B cell (primary cell): Measurements from ENCODE around the gene ANKRD23. TPM values are rescaled to one million over a fixed set of nuclear protein-coding genes. Genes with fewer than 3 reads are reported as not detected.
"Not testable (repeated sequence)": the region's sequence is repeated elsewhere in the genome, so short reads cannot be mapped to it uniquely, and the experiment has no call there.

Experiments
- ATAC-seq: fragments of 200-7000 bp; cut with Tn5 transposase; one replicate; pipeline ENCODE4 v1.10.0; 2021; ENCODE audit warnings: low read depth, mild to moderate bottlenecking, moderate number of reproducible peaks, moderate library complexity
- CTCF ChIA-PET: fragments of 350-600 bp; sonication (Branson Sonifier 250); formaldehyde crosslinking; loops from one replicate; lab custom pipeline; 2021; ENCODE audit warnings: antibody characterized with exemption, inconsistent platforms; lab: Charles Lee
- POLR2A ChIA-PET: fragments of 350-600 bp; sonication (Branson Sonifier 250); formaldehyde crosslinking; loops from one replicate; lab custom pipeline; 2021; ENCODE audit warnings: antibody characterized with exemption; lab: Charles Lee
- DNase-seq: peaks from one replicate; pipeline ENCODE4 v3.0.0; 2013
- H2AFZ ChIP-seq: 2 replicates; pipeline ENCODE4 v1.6.1; 2012; ENCODE audit warnings: mild to moderate bottlenecking, low read depth, low read length; ENCODE audit not compliant: insufficient read depth, poor library complexity, severe bottlenecking
- H3K27ac ChIP-seq, 2 donors: 1 replicate in 1 of 2; 2 replicates in 1 of 2; pipeline ENCODE4 v1.5.1; 2012 to 2013; ENCODE audit warnings: low read length in 2 of 2, mild to moderate bottlenecking in 2 of 2, moderate library complexity in 1 of 2
- H3K27me3 ChIP-seq, 4 experiments: fragments of 200-600 bp in 1 of 4; sonication (generic) in 1 of 4; replicated peaks in 1 of 4; 1 replicate in 2 of 4; 2 replicates in 2 of 4; pipeline versions ENCODE4 v1.6.1 to v1.7.0; 2013 to 2016; ENCODE audit warnings: low read length in 3 of 4, mild to moderate bottlenecking in 2 of 4, mixed read lengths in 1 of 4, moderate library complexity in 1 of 4; ENCODE audit not compliant: insufficient read depth in 4 of 4, control insufficient read depth in 3 of 4; ENCODE audit errors: control extremely low read depth in 1 of 4
- H3K36me3 ChIP-seq, 2 experiments: replicated peaks in 1 of 2; 1 replicate in 1 of 2; 2 replicates in 1 of 2; pipeline versions ENCODE4 v1.6.1 to v1.7.1; 2013; ENCODE audit warnings: low read length in 1 of 2; ENCODE audit not compliant: insufficient read depth in 2 of 2, control insufficient read depth in 1 of 2; ENCODE audit errors: control extremely low read depth in 1 of 2, extremely low read depth in 1 of 2
- H3K4me1 ChIP-seq, 2 donors: fragments of 200-600 bp in 1 of 2; sonication (generic) in 1 of 2; 1 replicate in 1 of 2; 2 replicates in 1 of 2; pipeline versions ENCODE4 v1.5.1 to v1.6.1; 2013 to 2017; ENCODE audit warnings: low read length in 2 of 2; ENCODE audit not compliant: control insufficient read depth in 2 of 2, insufficient read depth in 2 of 2
- H3K4me2 ChIP-seq: replicated peaks from 2 replicates; pipeline ENCODE3; 2012; ENCODE audit warnings: mild to moderate bottlenecking, low read depth, low read length; ENCODE audit not compliant: poor library complexity, severe bottlenecking
- H3K4me3 ChIP-seq, 5 experiments: fragments of 200-600 bp in 1 of 5; sonication (generic) in 1 of 5; 1 replicate in 3 of 5; 2 replicates in 2 of 5; pipeline versions ENCODE4 v1.5.1 to v1.7.0; 2011 to 2016; ENCODE audit warnings: low read length in 4 of 5, mild to moderate bottlenecking in 4 of 5, low read depth in 2 of 5, control low read depth in 1 of 5, moderate library complexity in 1 of 5; ENCODE audit not compliant: insufficient read depth in 1 of 5; ENCODE audit errors: control extremely low read depth in 1 of 5, extremely low read depth in 1 of 5
- H3K79me2 ChIP-seq: fragments of 200-600 bp; sonication (generic); one replicate; pipeline ENCODE4 v1.6.0; 2016; ENCODE audit warnings: low read length; ENCODE audit not compliant: control insufficient read depth, insufficient read depth
- H3K9ac ChIP-seq: fragments of 200-600 bp; sonication (generic); 2 replicates; pipeline ENCODE4 v1.6.1; 2017; ENCODE audit warnings: mild to moderate bottlenecking, low read length, moderate library complexity
- H3K9me3 ChIP-seq, 3 donors: one replicate each; pipeline versions ENCODE4 v1.6.1 to v1.7.1; 2013; ENCODE audit warnings: low read length in 2 of 3; ENCODE audit not compliant: control insufficient read depth in 2 of 3, insufficient read depth in 1 of 3; ENCODE audit errors: control extremely low read depth in 1 of 3
- H4K20me1 ChIP-seq: 2 replicates; pipeline ENCODE4 v1.6.0; 2012; ENCODE audit warnings: mild to moderate bottlenecking, low read length; ENCODE audit not compliant: insufficient read depth, control insufficient read depth, poor library complexity, severe bottlenecking
- H3K27ac Mint-ChIP-seq: one replicate; pipeline ENCODE4 v1.8.0; 2021; ENCODE audit warnings: mixed read lengths
- H3K27me3 Mint-ChIP-seq: one replicate; pipeline ENCODE4 v1.8.0; 2021; ENCODE audit warnings: mixed read lengths
- H3K4me1 Mint-ChIP-seq: one replicate; pipeline ENCODE4 v1.8.0; 2021; ENCODE audit warnings: mixed read lengths
- H3K4me3 Mint-ChIP-seq: one replicate; pipeline ENCODE4 v1.8.0; 2021; ENCODE audit warnings: mixed read lengths
- H3K9me3 Mint-ChIP-seq: one replicate; pipeline ENCODE4 v1.8.0; 2022; ENCODE audit warnings: mixed read lengths; ENCODE audit not compliant: insufficient read depth
- CTCF ChIP-seq: fragments of 200-600 bp; IDR thresholded peaks from one replicate; pipeline ENCODE4 v1.8.0; 2022; ENCODE audit warnings: antibody characterized with exemption, mild to moderate bottlenecking
- EZH2 ChIP-seq: IDR thresholded peaks from 2 replicates; pipeline ENCODE4 v1.6.1; 2012; ENCODE audit warnings: borderline replicate concordance, low read depth, mild to moderate bottlenecking, moderate library complexity, low read length; ENCODE audit not compliant: insufficient read depth, poor library complexity, severe bottlenecking
- WGBS: methylation state at CpG from one replicate; pipeline ENCODE4 v1.1.5; 2013; ENCODE audit warnings: missing lambda C conversion rate; ENCODE audit not compliant: insufficient coverage; 5-methylcytosine and 5-hydroxymethylcytosine counted together
- intact Hi-C: fragments of 100-400 bp; cut with micrococcal nuclease; formaldehyde crosslinking; loops from one replicate; pipeline ENCODE4 v1.10.0; 2022
- polyA plus RNA-seq: library from polyadenylated mRNA; depleted of rRNA; stranded (reverse); fragments of >200 nt; gene quantifications from 2 replicates; pipeline ENCODE4 v1.2.3, GENCODE V29; 2012
- total RNA-seq, 2 donors: library from RNA; stranded (reverse); fragments of 120-200 nt in 1 of 2; gene quantifications; 1 replicate in 1 of 2; 2 replicates in 1 of 2; pipeline versions ENCODE4 v1.2.3 to v1.2.4, GENCODE V29; 2013 to 2022

Gene ANKRD23
- total and polyA plus RNA-seq, 2 donors (not counting 1 experiment from before 2014, with no cell fraction given): 8.8 to 11.3 TPM

DNA sequence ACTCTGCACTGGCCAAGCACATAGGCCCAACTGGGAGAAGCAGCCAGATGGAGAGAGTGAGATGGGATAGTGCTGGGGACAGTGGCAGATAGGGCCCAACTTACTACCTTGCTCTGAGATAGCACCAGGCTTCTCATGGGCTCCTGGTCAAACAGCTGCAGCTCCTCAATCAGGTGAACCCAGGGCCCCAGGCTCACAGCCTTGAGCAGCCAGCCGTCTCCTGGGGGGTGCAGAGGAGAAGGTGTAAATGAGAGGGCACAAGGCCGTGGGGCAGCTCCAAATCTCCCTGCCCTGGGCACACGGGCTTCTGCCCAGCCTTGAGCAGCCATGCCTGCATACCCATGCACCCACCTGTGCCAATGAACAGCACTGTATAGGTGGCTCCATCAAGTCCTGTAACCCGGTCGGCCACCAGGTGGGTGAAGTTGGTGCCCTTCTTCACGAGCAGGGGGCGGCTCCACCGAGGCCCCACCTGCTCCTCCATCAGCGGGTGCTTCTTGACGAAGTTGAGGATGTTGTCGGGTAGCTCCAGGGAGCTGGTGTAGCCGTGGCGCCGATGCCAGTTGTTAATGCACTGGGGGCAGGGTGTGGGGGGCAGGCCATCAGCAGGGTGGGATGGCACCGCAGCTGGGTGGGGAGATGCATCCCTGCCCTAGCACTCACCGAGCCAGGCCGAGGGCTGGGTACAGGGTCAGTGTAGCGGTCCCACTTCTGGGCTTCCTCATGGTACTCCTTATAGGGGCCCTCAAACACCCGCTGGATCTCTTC lies 19.9 kb upstream of the ANKRD23 start:
- H4K20me1 ChIP-seq: no peaks in the 10 kb centered on the region
- H3K4me1 Mint-ChIP-seq: peaks cover 16% of the 10 kb centered on the region
- H3K79me2 ChIP-seq: no peaks in the 10 kb centered on the region
- H3K9me3 Mint-ChIP-seq: no peaks in the 10 kb centered on the region
- H3K4me1 ChIP-seq: peaks cover 22 to 26% of the 10 kb centered on the region in 2 donors
- CTCF ChIA-PET: no interaction called here
- intact Hi-C loops: no loop called here
- peaks cover 0 to 33% (median 9%) of the 10 kb centered on the region in 4 experiments for H3K27me3 ChIP-seq
- no peaks in the 10 kb centered on the region for H3K36me3 ChIP-seq
- peaks cover 0 to 14% (median 0%) of the 10 kb centered on the region in 3 donors for H3K9me3 ChIP-seq
- H3K27me3 Mint-ChIP-seq: peaks cover 22% of the 10 kb centered on the region
- no peak overlapping the region for H3K27ac ChIP-seq
- H3K4me2 ChIP-seq: no peak overlapping the region
- POLR2A ChIA-PET: interaction anchor here (0.7 kb wide), 1 partner anchor 115 kb away, joined by 3 read pairs; no protein-coding TSS in a partner anchor
- no peak for DNase-seq
- no peak overlapping the region for H3K27ac Mint-ChIP-seq
- no peak overlapping the region for H2AFZ ChIP-seq
- H3K4me3 Mint-ChIP-seq: no peak overlapping the region
- 94% methylated on average over 18 of the region's 19 CpGs for WGBS
- TF ChIP-seq CTCF (no peak), EZH2 (no peak)
- no peak overlapping the region for H3K4me3 ChIP-seq
- H3K9ac ChIP-seq: no peak overlapping the region
- ATAC-seq: no peak

- POLR2A ChIA-PET: interaction anchor here (0.7 kb wide), 1 partner anchor 114 kb away, joined by 3 read pairs; no protein-coding TSS in a partner anchor
- H3K36me3 ChIP-seq, CTCF ChIA-PET, DNase-seq, H3K4me2 ChIP-seq, H3K4me3 Mint-ChIP-seq, H3K27ac ChIP-seq, H3K79me2 ChIP-seq, H3K27ac Mint-ChIP-seq, H4K20me1 ChIP-seq, intact Hi-C loops, H3K4me3 ChIP-seq, H3K9me3 ChIP-seq, ATAC-seq, H3K9ac ChIP-seq, H3K9me3 Mint-ChIP-seq, H2AFZ ChIP-seq: not testable (repeated sequence)
- Histone ChIP-seq H3K4me1 (peaks cover 20 to 25% of the 10 kb centered on the region in 2 donors), H3K27me3 (peaks cover 0 to 28% (median 7%) of the 10 kb centered on the region in 4 experiments)
- Mint-ChIP-seq H3K27me3 (peaks cover 20% of the 10 kb centered on the region), H3K4me1 (peaks cover 13% of the 10 kb centered on the region)
- WGBS: 96% methylated on average over 2 of the region's 4 CpGs
Measured at GRCh38 chr2:96863056-96863455, 19.2 kb upstream of the ANKRD23 start.
